Measurements from ENCODE around the gene LRMDA.
"Not testable (repeated sequence)": the region's sequence is repeated elsewhere in the genome, so short reads cannot be mapped to it uniquely, and the experiment has no call there.

Gene LRMDA

DNA sequence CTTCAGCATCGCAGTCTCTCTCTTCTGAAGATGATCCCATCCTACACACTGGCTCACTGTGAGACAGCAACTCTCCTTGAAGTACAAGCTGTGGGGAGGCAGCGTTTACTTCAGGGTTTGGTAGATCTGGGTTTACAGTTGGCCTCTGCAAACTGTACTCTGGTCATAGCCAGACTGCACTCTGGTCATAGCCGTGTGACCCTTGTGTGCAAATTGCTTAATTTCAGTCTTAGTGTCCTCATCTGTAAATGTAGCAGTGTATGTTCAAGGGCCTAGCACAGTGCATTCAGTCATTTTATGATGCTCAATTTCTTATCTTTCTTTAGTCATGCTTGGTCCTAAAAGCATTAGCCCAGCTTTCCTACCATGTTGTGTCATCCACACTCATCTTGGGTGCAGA, 188.2 kb downstream of the LRMDA start:
- Histone ChIP-seq H3K27ac (ENCODE audit: low read depth, low read length) (no peak overlapping the region), H3K27me3 (ENCODE audit: control insufficient read depth, insufficient read depth, low read length) (no peaks in the 10 kb centered on the region), H3K9ac (ENCODE audit: low read depth, low read length) (no peak overlapping the region), H3K4me1 (ENCODE audit: control insufficient read depth, insufficient read depth, low read length) (0 out of 2 replicates have a peak, but pooled peaks cover 1% of the 10 kb centered on the region), H3K9me3 (ENCODE audit: control insufficient read depth, insufficient read depth, low read length) (no peaks in the 10 kb centered on the region), H3K36me3 (ENCODE audit: control insufficient read depth, insufficient read depth, low read length) (no peaks in the 10 kb centered on the region), H3K4me3 (ENCODE audit: low read depth, low read length) (no peak overlapping the region)

DNA sequence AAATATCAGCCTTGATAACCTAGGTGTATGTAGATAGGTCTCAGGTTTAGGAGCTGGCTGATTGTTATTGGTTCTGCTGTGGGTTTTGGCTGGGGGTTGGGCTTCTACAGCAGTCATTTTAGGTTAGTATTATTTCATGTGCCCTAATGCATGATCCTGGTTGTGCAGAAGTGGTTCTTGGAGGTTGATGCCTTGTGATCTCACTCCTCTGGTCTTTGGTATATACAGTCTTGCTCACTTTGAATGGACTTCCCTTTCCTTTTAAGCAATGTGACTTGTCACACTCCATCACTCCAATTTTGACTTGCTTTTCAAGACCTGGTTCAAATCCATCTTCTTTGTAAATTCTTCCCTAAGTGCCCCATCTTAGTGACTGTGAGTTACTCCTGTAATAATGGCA, 188.9 kb downstream of the LRMDA start:
- H3K27ac ChIP-seq (ENCODE audit: low read depth, low read length): no peak overlapping the region
- no peaks in the 10 kb centered on the region for H3K27me3 ChIP-seq (ENCODE audit: control insufficient read depth, insufficient read depth, low read length)
- no peaks in the 10 kb centered on the region for H3K9me3 ChIP-seq (ENCODE audit: control insufficient read depth, insufficient read depth, low read length)
- no peaks in the 10 kb centered on the region for H3K4me1 ChIP-seq (ENCODE audit: control insufficient read depth, insufficient read depth, low read length)
- H3K4me3 ChIP-seq (ENCODE audit: low read depth, low read length): no peak overlapping the region
- no peaks in the 10 kb centered on the region for H3K36me3 ChIP-seq (ENCODE audit: control insufficient read depth, insufficient read depth, low read length)
- H3K9ac ChIP-seq (ENCODE audit: low read depth, low read length): no peak overlapping the region

- H3K27me3 ChIP-seq (ENCODE audit: control insufficient read depth, insufficient read depth, low read length); H3K4me1 ChIP-seq (ENCODE audit: control insufficient read depth, insufficient read depth, low read length); H3K36me3 ChIP-seq (ENCODE audit: control insufficient read depth, insufficient read depth, low read length); H3K9me3 ChIP-seq (ENCODE audit: control insufficient read depth, insufficient read depth, low read length); H3K4me3 ChIP-seq (ENCODE audit: low read depth, low read length); H3K9ac ChIP-seq (ENCODE audit: low read depth, low read length); H3K27ac ChIP-seq (ENCODE audit: low read depth, low read length): not testable (repeated sequence)
Measured at GRCh38 chr10:75621003-75621402, 189.6 kb downstream of the LRMDA start.

GRCh38 chr10:75622503-75622902, 191.1 kb downstream of the LRMDA start:
- Histone ChIP-seq H3K9me3 (ENCODE audit: control insufficient read depth, insufficient read depth, low read length) (no peaks in the 10 kb centered on the region), H3K4me3 (ENCODE audit: low read depth, low read length) (no peak overlapping the region), H3K9ac (ENCODE audit: low read depth, low read length) (no peak overlapping the region), H3K4me1 (ENCODE audit: control insufficient read depth, insufficient read depth, low read length) (no peaks in the 10 kb centered on the region), H3K27ac (ENCODE audit: low read depth, low read length) (no peak overlapping the region), H3K27me3 (ENCODE audit: control insufficient read depth, insufficient read depth, low read length) (no peaks in the 10 kb centered on the region), H3K36me3 (ENCODE audit: control insufficient read depth, insufficient read depth, low read length) (no peaks in the 10 kb centered on the region)

DNA sequence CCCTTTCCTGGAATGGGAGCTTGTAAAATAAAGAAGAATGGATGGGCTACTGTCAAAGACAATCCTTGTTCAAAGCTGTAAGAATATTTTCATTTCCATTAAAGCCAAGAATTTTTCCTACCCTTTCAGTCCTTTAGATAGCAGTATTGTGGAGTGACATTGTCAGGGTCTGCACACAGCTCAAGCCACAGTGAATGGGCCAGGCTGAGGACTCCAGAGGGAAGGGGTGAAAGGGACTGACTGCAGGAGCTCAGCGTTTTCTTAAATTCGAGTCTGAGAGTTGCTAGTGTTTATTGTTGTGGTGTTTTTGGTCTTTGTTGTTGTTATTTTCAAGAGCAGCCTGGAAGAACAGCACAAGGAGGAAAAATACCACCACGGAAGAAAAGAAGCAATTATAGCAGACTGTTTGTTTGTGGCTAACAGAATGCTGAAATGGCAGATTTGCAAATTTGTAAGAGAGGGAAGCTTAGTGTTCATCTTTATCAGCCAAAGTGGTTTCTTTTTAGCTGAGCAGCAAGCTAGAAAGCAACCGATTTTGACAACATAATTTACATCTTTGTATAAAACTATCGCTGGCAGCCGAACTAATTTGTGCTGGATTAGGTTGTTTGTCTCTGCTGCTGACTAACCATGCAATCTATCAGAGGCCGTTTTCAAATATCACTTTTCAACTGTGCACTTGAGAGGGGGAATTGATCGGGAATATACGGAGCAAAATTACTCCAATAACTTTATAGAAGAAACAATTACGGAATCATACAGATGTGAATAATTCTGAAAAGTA, 192.1 kb downstream of the LRMDA start:
- H3K4me1 ChIP-seq (ENCODE audit: control insufficient read depth, insufficient read depth, low read length): no peaks in the 10 kb centered on the region
- no peaks in the 10 kb centered on the region for H3K9me3 ChIP-seq (ENCODE audit: control insufficient read depth, insufficient read depth, low read length)
- H3K9ac ChIP-seq (ENCODE audit: low read depth, low read length): no peak overlapping the region
- H3K4me3 ChIP-seq (ENCODE audit: low read depth, low read length): no peak overlapping the region
- H3K27ac ChIP-seq (ENCODE audit: low read depth, low read length): no peak overlapping the region
- H3K27me3 ChIP-seq (ENCODE audit: control insufficient read depth, insufficient read depth, low read length): no peaks in the 10 kb centered on the region
- no peaks in the 10 kb centered on the region for H3K36me3 ChIP-seq (ENCODE audit: control insufficient read depth, insufficient read depth, low read length)

- H3K27ac ChIP-seq (ENCODE audit: low read depth, low read length): no peak overlapping the region
- no peaks in the 10 kb centered on the region for H3K9me3 ChIP-seq (ENCODE audit: control insufficient read depth, insufficient read depth, low read length)
- H3K4me1 ChIP-seq (ENCODE audit: control insufficient read depth, insufficient read depth, low read length): no peaks in the 10 kb centered on the region
- H3K4me3 ChIP-seq (ENCODE audit: low read depth, low read length): no peak overlapping the region
- no peaks in the 10 kb centered on the region for H3K36me3 ChIP-seq (ENCODE audit: control insufficient read depth, insufficient read depth, low read length)
- H3K9ac ChIP-seq (ENCODE audit: low read depth, low read length): no peak overlapping the region
- no peaks in the 10 kb centered on the region for H3K27me3 ChIP-seq (ENCODE audit: control insufficient read depth, insufficient read depth, low read length)
Measured at GRCh38 chr10:75624638-75625037, 193.2 kb downstream of the LRMDA start.

DNA sequence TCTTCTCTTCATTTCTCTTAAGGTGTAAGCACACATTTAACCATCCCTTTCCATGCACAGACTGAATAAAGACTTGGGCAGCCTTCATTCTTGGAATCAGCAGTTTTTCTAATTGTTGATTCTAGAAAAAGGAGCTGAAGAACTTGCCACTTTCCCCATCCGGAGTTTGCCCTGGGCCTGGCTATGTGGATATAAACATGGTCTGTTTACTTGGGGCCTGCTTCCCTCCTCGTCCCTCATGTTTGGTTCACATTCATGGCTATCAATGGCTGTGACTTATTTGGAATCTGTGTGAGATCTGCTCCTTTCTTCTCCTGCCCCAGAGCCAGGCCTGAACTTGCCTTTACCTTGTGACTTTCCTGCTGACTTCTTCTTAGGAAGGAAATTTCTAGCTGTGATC, 199.3 kb downstream of the LRMDA start:
- no peaks in the 10 kb centered on the region for H3K9me3 ChIP-seq (ENCODE audit: control insufficient read depth, insufficient read depth, low read length)
- no peaks in the 10 kb centered on the region for H3K36me3 ChIP-seq (ENCODE audit: control insufficient read depth, insufficient read depth, low read length)
- H3K4me1 ChIP-seq (ENCODE audit: control insufficient read depth, insufficient read depth, low read length): no peaks in the 10 kb centered on the region
- H3K4me3 ChIP-seq (ENCODE audit: low read depth, low read length): no peak overlapping the region
- no peaks in the 10 kb centered on the region for H3K27me3 ChIP-seq (ENCODE audit: control insufficient read depth, insufficient read depth, low read length)
- H3K9ac ChIP-seq (ENCODE audit: low read depth, low read length): no peak overlapping the region
- H3K27ac ChIP-seq (ENCODE audit: low read depth, low read length): no peak overlapping the region

DNA sequence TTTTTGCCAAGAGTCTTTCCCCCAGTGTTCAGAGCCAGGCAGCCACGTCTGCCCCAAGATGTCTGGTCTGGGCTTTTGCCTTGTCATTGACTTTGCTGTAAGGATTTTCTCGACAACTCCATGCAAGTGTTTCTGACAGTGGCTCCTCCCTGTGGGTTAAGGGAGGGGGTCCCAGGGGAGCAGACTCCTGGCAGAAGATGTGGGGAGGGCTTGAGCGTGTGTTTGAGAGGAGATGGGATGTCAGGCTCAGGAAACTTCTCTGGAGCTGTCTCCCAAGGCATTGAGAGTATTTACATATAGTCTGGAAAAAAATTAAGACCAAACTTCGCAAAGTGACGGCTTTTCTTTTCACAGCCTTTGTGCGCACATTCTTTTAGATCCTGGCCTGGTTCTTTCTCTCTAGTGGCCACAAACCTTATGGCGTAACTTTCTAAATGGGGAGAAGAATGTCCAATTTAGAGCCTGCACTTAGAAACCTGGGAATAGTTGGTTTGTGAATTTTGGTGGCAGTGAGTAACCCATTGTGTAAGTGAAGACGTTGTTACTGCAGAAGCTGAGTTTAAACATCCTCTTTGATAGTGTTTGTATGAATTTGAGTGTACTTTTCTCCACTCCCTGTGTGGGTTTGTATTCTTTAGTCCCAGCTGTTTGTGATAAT, 201.5 kb downstream of the LRMDA start:
- Histone ChIP-seq H3K4me1 (ENCODE audit: control insufficient read depth, insufficient read depth, low read length) (no peaks in the 10 kb centered on the region), H3K9ac (ENCODE audit: low read depth, low read length) (no peak overlapping the region), H3K27me3 (ENCODE audit: control insufficient read depth, insufficient read depth, low read length) (no peaks in the 10 kb centered on the region), H3K36me3 (ENCODE audit: control insufficient read depth, insufficient read depth, low read length) (no peaks in the 10 kb centered on the region), H3K27ac (ENCODE audit: low read depth, low read length) (no peak overlapping the region), H3K9me3 (ENCODE audit: control insufficient read depth, insufficient read depth, low read length) (no peaks in the 10 kb centered on the region), H3K4me3 (ENCODE audit: low read depth, low read length) (no peak overlapping the region)

- no peak overlapping the region for H3K9ac ChIP-seq (ENCODE audit: low read depth, low read length)
- no peaks in the 10 kb centered on the region for H3K36me3 ChIP-seq (ENCODE audit: control insufficient read depth, insufficient read depth, low read length)
- no peaks in the 10 kb centered on the region for H3K9me3 ChIP-seq (ENCODE audit: control insufficient read depth, insufficient read depth, low read length)
- no peaks in the 10 kb centered on the region for H3K27me3 ChIP-seq (ENCODE audit: control insufficient read depth, insufficient read depth, low read length)
- no peaks in the 10 kb centered on the region for H3K4me1 ChIP-seq (ENCODE audit: control insufficient read depth, insufficient read depth, low read length)
- H3K4me3 ChIP-seq (ENCODE audit: low read depth, low read length): no peak overlapping the region
- no peak overlapping the region for H3K27ac ChIP-seq (ENCODE audit: low read depth, low read length)
Measured at GRCh38 chr10:75633568-75633967, 202.1 kb downstream of the LRMDA start.

DNA sequence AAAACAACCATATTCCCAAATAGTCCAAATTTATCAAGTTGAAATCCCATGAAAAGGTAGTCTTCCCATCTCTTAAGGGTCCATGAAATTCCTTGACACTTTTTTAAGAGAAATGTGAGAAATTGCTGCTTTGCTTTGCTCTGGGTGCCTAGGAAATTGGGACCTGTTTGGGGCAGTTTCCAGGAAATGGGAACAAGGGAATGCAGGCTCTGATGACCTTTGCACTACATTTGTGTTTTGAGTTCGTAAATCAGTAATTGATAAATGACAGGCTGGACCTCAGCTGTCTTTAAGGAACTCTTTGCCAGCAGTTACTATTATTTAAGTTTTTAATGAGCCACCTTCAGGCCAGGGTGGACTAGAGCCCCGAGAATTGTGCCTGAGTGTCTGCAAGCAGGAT, 203.5 kb downstream of the LRMDA start:
- Histone ChIP-seq H3K4me3 (ENCODE audit: low read depth, low read length) (no peak overlapping the region), H3K36me3 (ENCODE audit: control insufficient read depth, insufficient read depth, low read length) (no peaks in the 10 kb centered on the region), H3K27ac (ENCODE audit: low read depth, low read length) (no peak overlapping the region), H3K9ac (ENCODE audit: low read depth, low read length) (no peak overlapping the region), H3K9me3 (ENCODE audit: control insufficient read depth, insufficient read depth, low read length) (no peaks in the 10 kb centered on the region), H3K27me3 (ENCODE audit: control insufficient read depth, insufficient read depth, low read length) (no peaks in the 10 kb centered on the region), H3K4me1 (ENCODE audit: control insufficient read depth, insufficient read depth, low read length) (no peaks in the 10 kb centered on the region)

GRCh38 chr10:75638752-75639151, 207.3 kb downstream of the LRMDA start:
- Histone ChIP-seq H3K27ac (ENCODE audit: low read depth, low read length) (no peak overlapping the region), H3K9ac (ENCODE audit: low read depth, low read length) (no peak overlapping the region), H3K4me1 (ENCODE audit: control insufficient read depth, insufficient read depth, low read length) (no peaks in the 10 kb centered on the region), H3K36me3 (ENCODE audit: control insufficient read depth, insufficient read depth, low read length) (no peaks in the 10 kb centered on the region), H3K4me3 (ENCODE audit: low read depth, low read length) (no peak overlapping the region), H3K27me3 (ENCODE audit: control insufficient read depth, insufficient read depth, low read length) (no peaks in the 10 kb centered on the region), H3K9me3 (ENCODE audit: control insufficient read depth, insufficient read depth, low read length) (no peaks in the 10 kb centered on the region)

All from HUES48 (cell line).